ENCODE data around the gene FCSK. TPM values are rescaled to one million over a fixed set of nuclear protein-coding genes. Genes with fewer than 3 reads are reported as not detected.

FCSK gene
- polyA plus RNA-seq, 1 experiment = 4.0 TPM

GRCh38 chr16:70495425-70496182 is 41.2 kb downstream of the FCSK start:
- H3K27ac ChIP-seq (ENCODE audit: low read depth, low read length) = no peak overlapping the region
- H3K27me3 ChIP-seq (ENCODE audit: control insufficient read depth, insufficient read depth, low read length) = no peaks in the 10 kb centered on the region
- CTCF ChIA-PET = interaction anchor here (0.6 kb wide), 2 partner anchors 115 to 241 kb away, joined by 3 to 4 read pairs; no protein-coding TSS in a partner anchor
- H3K9me3 ChIP-seq (ENCODE audit: control insufficient read depth, insufficient read depth, low read length) = no peaks in the 10 kb centered on the region
- POLR2A ChIA-PET = no interaction called here
- no peak overlapping the region for H3K4me3 ChIP-seq (ENCODE audit: low read depth, low read length)
- TF ChIP-seq, protein P1, sequence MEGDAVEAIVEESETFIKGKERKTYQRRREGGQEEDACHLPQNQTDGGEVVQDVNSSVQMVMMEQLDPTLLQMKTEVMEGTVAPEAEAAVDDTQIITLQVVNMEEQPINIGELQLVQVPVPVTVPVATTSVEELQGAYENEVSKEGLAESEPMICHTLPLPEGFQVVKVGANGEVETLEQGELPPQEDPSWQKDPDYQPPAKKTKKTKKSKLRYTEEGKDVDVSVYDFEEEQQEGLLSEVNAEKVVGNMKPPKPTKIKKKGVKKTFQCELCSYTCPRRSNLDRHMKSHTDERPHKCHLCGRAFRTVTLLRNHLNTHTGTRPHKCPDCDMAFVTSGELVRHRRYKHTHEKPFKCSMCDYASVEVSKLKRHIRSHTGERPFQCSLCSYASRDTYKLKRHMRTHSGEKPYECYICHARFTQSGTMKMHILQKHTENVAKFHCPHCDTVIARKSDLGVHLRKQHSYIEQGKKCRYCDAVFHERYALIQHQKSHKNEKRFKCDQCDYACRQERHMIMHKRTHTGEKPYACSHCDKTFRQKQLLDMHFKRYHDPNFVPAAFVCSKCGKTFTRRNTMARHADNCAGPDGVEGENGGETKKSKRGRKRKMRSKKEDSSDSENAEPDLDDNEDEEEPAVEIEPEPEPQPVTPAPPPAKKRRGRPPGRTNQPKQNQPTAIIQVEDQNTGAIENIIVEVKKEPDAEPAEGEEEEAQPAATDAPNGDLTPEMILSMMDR (IDR thresholded peaks at IDR 0.05; ENCODE audit: low read depth, low read length) = no peak
- DNase-seq (ENCODE audit: low read depth, low spot score) = no peak

GRCh38 chr16:70496513-70496912 is 42.1 kb downstream of the FCSK start:
- TF ChIP-seq, protein P1 (IDR thresholded peaks at IDR 0.05; ENCODE audit: low read depth, low read length) = no peak
- ChIA-PET CTCF (no interaction called here), POLR2A (no interaction called here)
- Histone ChIP-seq H3K27ac (ENCODE audit: low read depth, low read length) (no peak overlapping the region), H3K9me3 (ENCODE audit: control insufficient read depth, insufficient read depth, low read length) (no peaks in the 10 kb centered on the region), H3K27me3 (ENCODE audit: control insufficient read depth, insufficient read depth, low read length) (no peaks in the 10 kb centered on the region), H3K4me3 (ENCODE audit: low read depth, low read length) (no peak overlapping the region)
- DNase-seq (ENCODE audit: low read depth, low spot score) = no peak

GRCh38 chr16:70508752-70509151 is 54.4 kb downstream of the FCSK start:
- H3K27me3 ChIP-seq (ENCODE audit: control insufficient read depth, insufficient read depth, low read length) = no peaks in the 10 kb centered on the region
- TF ChIP-seq, protein P1 (IDR thresholded peaks at IDR 0.05; ENCODE audit: low read depth, low read length) = no peak
- no peaks in the 10 kb centered on the region for H3K9me3 ChIP-seq (ENCODE audit: control insufficient read depth, insufficient read depth, low read length)
- CTCF ChIA-PET = interaction anchor here (0.6 to 1.0 kb wide), 3 partner anchors 9 to 146 kb away, joined by 3 to 10 read pairs (median 3); no protein-coding TSS in a partner anchor
- POLR2A ChIA-PET = no interaction called here
- H3K4me3 ChIP-seq (ENCODE audit: low read depth, low read length) = no peak overlapping the region
- no peak for DNase-seq (ENCODE audit: low read depth, low spot score)
- no peak overlapping the region for H3K27ac ChIP-seq (ENCODE audit: low read depth, low read length)

DNA sequence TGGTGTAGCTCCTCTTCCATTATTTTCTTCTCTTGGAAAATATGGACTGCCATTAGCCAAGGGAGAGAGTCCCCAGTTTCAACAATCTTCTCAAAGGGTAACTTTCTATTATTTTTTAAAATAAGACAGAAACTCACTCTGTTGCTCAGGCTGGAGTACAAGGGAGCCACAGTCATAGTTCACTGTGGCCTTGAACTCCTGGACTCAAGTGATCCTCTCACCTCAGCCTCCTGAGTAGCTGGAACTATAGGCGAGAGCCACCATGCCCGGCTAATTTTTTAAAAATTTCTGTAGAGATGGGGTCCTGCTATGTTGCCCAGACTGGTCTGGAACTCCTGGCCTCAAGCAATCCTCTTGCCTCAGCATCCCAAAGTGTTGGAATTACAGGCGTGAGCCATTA is 55.8 kb downstream of the FCSK start:
- ChIA-PET CTCF (no interaction called here), POLR2A (no interaction called here)
- no peak for DNase-seq (ENCODE audit: low read depth, low spot score)
- no peaks in the 10 kb centered on the region for H3K27me3 ChIP-seq (ENCODE audit: control insufficient read depth, insufficient read depth, low read length)
- H3K27ac ChIP-seq (ENCODE audit: low read depth, low read length) = no peak overlapping the region
- no peaks in the 10 kb centered on the region for H3K9me3 ChIP-seq (ENCODE audit: control insufficient read depth, insufficient read depth, low read length)
- TF ChIP-seq, protein P1 (IDR thresholded peaks at IDR 0.05; ENCODE audit: low read depth, low read length) = no peak
- H3K4me3 ChIP-seq (ENCODE audit: low read depth, low read length) = no peak overlapping the region

DNA sequence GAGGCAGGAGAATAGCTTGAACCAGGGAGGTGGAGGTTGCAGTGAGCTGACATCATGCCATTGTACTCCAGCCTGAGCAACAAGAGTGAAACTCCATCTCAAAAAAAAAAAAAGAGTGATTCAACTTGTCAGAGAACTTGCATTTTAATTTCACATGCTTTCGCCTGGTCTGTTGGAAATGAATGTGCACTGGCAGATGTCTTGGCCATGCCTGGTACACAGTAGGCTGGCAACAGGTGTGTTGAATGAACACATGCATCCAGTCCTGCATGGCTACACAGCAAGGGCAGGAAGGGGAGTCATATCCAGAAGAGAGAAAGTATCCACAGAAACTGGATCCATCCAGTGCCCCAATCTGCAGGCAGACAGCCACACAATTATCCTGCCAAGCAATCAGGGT is 57.4 kb downstream of the FCSK start:
- POLR2A ChIA-PET = no interaction called here
- H3K9me3 ChIP-seq (ENCODE audit: control insufficient read depth, insufficient read depth, low read length) = no peaks in the 10 kb centered on the region

More for the DNA sequence above, 57.4 kb downstream of the FCSK start:
- Histone ChIP-seq H3K27ac (ENCODE audit: low read depth, low read length) (no peak overlapping the region), H3K4me3 (ENCODE audit: low read depth, low read length) (no peak overlapping the region), H3K27me3 (ENCODE audit: control insufficient read depth, insufficient read depth, low read length) (no peaks in the 10 kb centered on the region)
- no peak for DNase-seq (ENCODE audit: low read depth, low spot score)
- CTCF ChIA-PET = no interaction called here
- TF ChIP-seq, protein P1 (IDR thresholded peaks at IDR 0.05; ENCODE audit: low read depth, low read length) = no peak
